ENCODE results near the gene ARX.

The ARX gene

GRCh38 chrX:24955372-24955930 lies 60.3 kb downstream of the ARX start:
- Histone ChIP-seq H3K4me2 (no peak overlapping the region), H3K36me3 (no peaks in the 10 kb centered on the region), H3K4me3 (no peak overlapping the region), H3K27ac (no peak overlapping the region), H3K4me1 (no peaks in the 10 kb centered on the region), H3K9me3 (no peaks in the 10 kb centered on the region), H3K27me3 (peaks cover 83% of the 10 kb centered on the region), H3K9ac (no peak overlapping the region), H4K20me1 (peaks cover 36% of the 10 kb centered on the region; the same call in 1 of the 2 replicates)
- TF ChIP-seq Cebpa-rat (IDR thresholded peaks at IDR 0.05), result no peak

- Histone ChIP-seq H3K9ac (no peak overlapping the region), H3K4me1 (no peaks in the 10 kb centered on the region), H3K9me3 (no peaks in the 10 kb centered on the region), H3K27me3 (peaks cover 83% of the 10 kb centered on the region), H3K4me2 (no peak overlapping the region), H3K27ac (no peak overlapping the region), H3K36me3 (peaks cover 5% of the 10 kb centered on the region; the same call in 1 of the 2 replicates), H4K20me1 (peaks cover 36% of the 10 kb centered on the region; the same call in 1 of the 2 replicates), H3K4me3 (no peak overlapping the region)
- no peak for TF ChIP-seq Cebpa-rat (IDR thresholded peaks at IDR 0.05)
These were observed 61.0 kb downstream of the ARX start for GRCh38 chrX:24954732-24955131.
